H1 (cell line): ENCODE measurements around the gene TRIP13. TPM values are rescaled to one million over a fixed set of nuclear protein-coding genes. Genes with fewer than 3 reads are reported as not detected.

ENCODE experiments used
- CTCF ChIA-PET: fragments of 300-600 bp; sonication (Branson Sonifier 250); formaldehyde crosslinking; loops from one replicate; lab custom pipeline; 2021; ENCODE audit not compliant: partially characterized antibody; lab: Charles Lee
- POLR2A ChIA-PET: fragments of 300-600 bp; sonication (Branson Sonifier 250); formaldehyde crosslinking; loops from one replicate; lab custom pipeline; 2021; ENCODE audit warnings: inconsistent platforms; ENCODE audit not compliant: partially characterized antibody; lab: Charles Lee
- DNase-seq, 2 experiments: peaks; one replicate each; pipeline versions ENCODE4 v3.0.0 to v3.0.0-alpha.2; 2010 to 2022; ENCODE audit warnings: low spot score in 2 of 2, low read depth in 1 of 2, mixed read lengths in 1 of 2
- FAIRE-seq: peaks from 2 replicates; lab custom pipeline; 2011; peaks lifted over from hg19 to GRCh38; lab: Jason Lieb, UNC
- H2AFZ ChIP-seq: 2 replicates; pipeline ENCODE4 v1.8.1; 2012; ENCODE audit warnings: low read length, inconsistent platforms
- H2AK5ac ChIP-seq: 2 replicates; pipeline ENCODE4 v1.6.1; 2013; ENCODE audit warnings: low read depth, low read length
- H2BK120ac ChIP-seq: replicated peaks from 2 replicates; pipeline ENCODE3; 2013; ENCODE audit warnings: low read depth, low read length, inconsistent platforms
- H2BK12ac ChIP-seq: 2 replicates; pipeline ENCODE4 v1.6.1; 2013; ENCODE audit warnings: low read depth, low read length
- H2BK15ac ChIP-seq: 2 replicates; pipeline ENCODE4 v1.6.1; 2013; ENCODE audit warnings: low read length
- H2BK20ac ChIP-seq: 2 replicates; pipeline ENCODE4 v1.6.1; 2013; ENCODE audit warnings: low read length
- H2BK5ac ChIP-seq: 2 replicates; pipeline ENCODE4 v1.6.1; 2013; ENCODE audit warnings: low read depth, low read length
- H3K14ac ChIP-seq: 2 replicates; pipeline ENCODE4 v1.6.1; 2013; ENCODE audit warnings: inconsistent platforms; ENCODE audit not compliant: insufficient read length
- H3K18ac ChIP-seq: 2 replicates; pipeline ENCODE4 v1.6.1; 2013; ENCODE audit warnings: low read length; ENCODE audit errors: extremely low read depth
- H3K23ac ChIP-seq: 2 replicates; pipeline ENCODE4 v1.6.1; 2013; ENCODE audit warnings: inconsistent platforms; ENCODE audit not compliant: insufficient read length
- H3K23me2 ChIP-seq: 2 replicates; pipeline ENCODE4 v1.6.1; 2013; ENCODE audit warnings: low read depth, low read length
- H3K27ac ChIP-seq: 2 replicates; pipeline ENCODE4 v1.6.1; 2011; ENCODE audit warnings: low read depth, low read length, inconsistent platforms
- H3K27me3 ChIP-seq, 4 experiments: replicated peaks in 1 of 4; 1 replicate in 1 of 4; 2 replicates in 3 of 4; pipeline versions ENCODE4 v1.6.1 to v1.8.1; 2011 to 2013; ENCODE audit warnings: low read length in 3 of 4, mild to moderate bottlenecking in 3 of 4, inconsistent platforms in 2 of 4, mixed read lengths in 2 of 4, moderate library complexity in 1 of 4; ENCODE audit not compliant: control insufficient read depth in 3 of 4, insufficient read depth in 3 of 4; ENCODE audit errors: extremely low read depth in 1 of 4
- H3K36me3 ChIP-seq, 4 experiments: 2 replicates each; pipeline versions ENCODE4 v1.6.1 to v1.8.1; 2011 to 2013; ENCODE audit warnings: mild to moderate bottlenecking in 4 of 4, low read length in 3 of 4, moderate library complexity in 2 of 4, control low read depth in 1 of 4, inconsistent platforms in 1 of 4; ENCODE audit not compliant: insufficient read depth in 4 of 4, control insufficient read depth in 2 of 4
- H3K4ac ChIP-seq: replicated peaks from 2 replicates; pipeline ENCODE3; 2013; ENCODE audit warnings: low read length, low read depth, mixed read lengths, inconsistent platforms; ENCODE audit not compliant: insufficient read length
- H3K4me1 ChIP-seq, 4 experiments: replicated peaks in 1 of 4; 1 replicate in 1 of 4; 2 replicates in 3 of 4; pipeline versions ENCODE4 v1.6.1 to v1.8.1; 2011 to 2013; ENCODE audit warnings: low read length in 3 of 4, inconsistent platforms in 2 of 4, mixed read lengths in 1 of 4; ENCODE audit not compliant: insufficient read depth in 4 of 4, control insufficient read depth in 3 of 4
- H3K4me2 ChIP-seq, 2 experiments: 2 replicates each; pipeline versions ENCODE4 v1.6.1 to v1.8.1; 2011 to 2013; ENCODE audit warnings: low read depth in 2 of 2, low read length in 2 of 2, control low read depth in 1 of 2, inconsistent platforms in 1 of 2, mild to moderate bottlenecking in 1 of 2; ENCODE audit not compliant: insufficient read depth in 1 of 2
- H3K4me3 ChIP-seq, 4 experiments: fragments of 200-600, 300-600 bp in 1 of 4; sonication (generic), shearing (Covaris generic), sonication (Bioruptor Twin) in 1 of 4; 2 replicates each; pipeline versions ENCODE4 v1.5.1 to v1.8.1; 2011 to 2016; ENCODE audit warnings: low read length in 4 of 4, low read depth in 3 of 4, control low read depth in 2 of 4, inconsistent platforms in 2 of 4, mild to moderate bottlenecking in 2 of 4, mixed read lengths in 1 of 4, moderate library complexity in 1 of 4; ENCODE audit not compliant: insufficient read depth in 2 of 4; ENCODE audit errors: extremely low read depth in 1 of 4
- H3K56ac ChIP-seq: replicated peaks from 2 replicates; pipeline ENCODE3; 2013; ENCODE audit warnings: low read depth, mild to moderate bottlenecking, mixed read lengths, low read length, inconsistent platforms; ENCODE audit not compliant: insufficient read length
- H3K79me1 ChIP-seq: 2 replicates; pipeline ENCODE4 v1.6.1; 2013; ENCODE audit warnings: low read depth, low read length, control low read depth
- H3K79me2 ChIP-seq, 2 experiments: 2 replicates each; pipeline versions ENCODE4 v1.6.1 to v1.8.1; 2012 to 2013; ENCODE audit warnings: low read length in 2 of 2, mild to moderate bottlenecking in 2 of 2, inconsistent platforms in 1 of 2; ENCODE audit not compliant: insufficient read depth in 2 of 2, control insufficient read depth in 1 of 2
- H3K9ac ChIP-seq, 4 experiments: replicated peaks in 1 of 4; 1 replicate in 1 of 4; 2 replicates in 3 of 4; pipeline versions ENCODE4 v1.6.1 to v1.8.1; 2011 to 2013; ENCODE audit warnings: low read depth in 3 of 4, low read length in 3 of 4, control low read depth in 2 of 4, mild to moderate bottlenecking in 2 of 4, moderate library complexity in 2 of 4, inconsistent platforms in 1 of 4; ENCODE audit errors: extremely low read depth in 1 of 4
- H3K9me3 ChIP-seq, 2 experiments: 2 replicates each; pipeline versions ENCODE4 v1.6.1 to v1.8.1; 2012 to 2013; ENCODE audit warnings: mild to moderate bottlenecking in 2 of 2, moderate library complexity in 2 of 2, control low read depth in 1 of 2, inconsistent platforms in 1 of 2, low read depth in 1 of 2, low read length in 1 of 2, mixed read lengths in 1 of 2; ENCODE audit not compliant: insufficient read depth in 2 of 2
- H4K20me1 ChIP-seq, 2 experiments: replicated peaks in 1 of 2; 2 replicates each; pipeline versions ENCODE3 to v1.8.1; 2011 to 2013; ENCODE audit warnings: inconsistent platforms in 2 of 2, low read length in 2 of 2, mild to moderate bottlenecking in 1 of 2; ENCODE audit not compliant: insufficient read depth in 2 of 2, control insufficient read depth in 1 of 2
- H4K5ac ChIP-seq: 2 replicates; pipeline ENCODE4 v1.6.1; 2013; ENCODE audit warnings: low read length, low read depth, mixed read lengths, inconsistent platforms; ENCODE audit not compliant: insufficient read length
- H4K8ac ChIP-seq: 2 replicates; pipeline ENCODE4 v1.8.0; 2013; ENCODE audit warnings: mild to moderate bottlenecking, moderate library complexity, low read length, inconsistent platforms; ENCODE audit not compliant: insufficient read depth; ENCODE audit errors: extremely low read depth
- H4K91ac ChIP-seq: replicated peaks from 2 replicates; pipeline ENCODE3; 2013; ENCODE audit warnings: low read length, mixed read lengths, inconsistent platforms; ENCODE audit not compliant: insufficient read length
- POLR2AphosphoS5 ChIP-seq: IDR thresholded peaks from 2 replicates; pipeline ENCODE4 v1.6.1; 2011; ENCODE audit warnings: low read depth, low read length
- POU5F1 ChIP-seq: IDR thresholded peaks from 2 replicates; pipeline ENCODE4 v1.6.1; 2011; ENCODE audit warnings: low read depth, mild to moderate bottlenecking, low read length, moderate library complexity
- SRF ChIP-seq: IDR thresholded peaks from 2 replicates; pipeline ENCODE4 v1.6.1; 2011; ENCODE audit warnings: mild to moderate bottlenecking, low read depth, low read length, moderate library complexity
- WGBS, 2 experiments: shearing (Covaris generic) in 1 of 2; methylation state at CpG; one replicate each; pipeline versions ENCODE4 v1.1.6 to v1.1.7; 2013 to 2015; ENCODE audit warnings: low lambda C conversion rate in 2 of 2, mixed read lengths in 2 of 2, inconsistent platforms in 1 of 2, low coverage in 1 of 2, missing lambda C conversion rate in 1 of 2; ENCODE audit not compliant: insufficient replicate concordance in 2 of 2, insufficient coverage in 1 of 2, insufficient read length in 1 of 2; ENCODE audit errors: extremely low coverage in 1 of 2, missing lambda C conversion rate in 1 of 2; 5-methylcytosine and 5-hydroxymethylcytosine counted together
- polyA plus RNA-seq, 7 experiments: library from polyadenylated mRNA; depleted of rRNA in 3 of 7; stranded (reverse) in 5 of 7; unstranded in 2 of 7; fragments of >200 nt in 5 of 7; fragments of 200-250 nt in 2 of 7; gene quantifications; 1 replicate in 5 of 7; 2 replicates in 1 of 7; 4 replicates in 1 of 7; pipeline versions ENCODE4 v1.2.1 to v1.2.3, GENCODE V29; 2011 to 2013; ENCODE audit warnings: missing spikeins in 2 of 7, mixed read lengths in 2 of 7
- total RNA-seq: library from RNA; stranded (reverse); fragmentation: NEBNext Ultra II Directional; extraction: Animal tissue kit (Norgen Biotek cat#: 25700); gene quantifications from 2 replicates; pipeline ENCODE4 v1.2.1, GENCODE V29; 2021

Gene TRIP13
- total and polyA plus RNA-seq, 2 of the 8 experiments (the other 6 are each of a cell fraction or from before 2014, with no cell fraction given): 20.0 to 39.2 TPM

DNA sequence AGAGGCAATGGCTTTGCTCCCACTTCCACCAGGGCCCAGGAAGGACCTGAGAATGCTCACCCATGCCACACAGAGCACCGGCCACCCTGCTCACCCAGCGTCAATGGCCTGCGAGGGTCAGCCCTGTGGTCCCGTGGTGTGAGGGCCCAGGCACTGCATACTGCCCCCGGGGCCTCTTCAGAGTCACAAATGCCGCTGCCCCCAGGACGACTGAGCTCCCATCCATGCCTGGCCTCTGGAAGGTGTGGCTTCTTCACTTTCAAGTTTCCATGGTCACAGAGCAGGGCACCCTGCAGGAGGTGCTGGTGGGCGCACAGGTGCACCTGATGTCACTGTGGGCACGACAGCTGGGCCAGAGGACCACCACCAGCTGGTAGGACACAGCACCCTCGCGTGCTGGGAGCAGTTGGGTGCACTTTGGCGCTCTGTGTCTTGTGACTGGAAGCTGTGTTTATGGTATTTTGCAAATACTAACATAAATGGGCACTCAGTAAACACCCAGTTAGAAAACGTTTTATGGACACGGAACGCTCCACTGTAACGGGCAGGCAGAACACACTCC lies 29.4 kb upstream of the TRIP13 start:
- Histone ChIP-seq H2AK5ac (no peak overlapping the region), H3K4ac (no peak overlapping the region), H3K18ac (no peak overlapping the region), H2BK20ac (no peak overlapping the region), H4K5ac (no peak overlapping the region), H3K9me3 (no peaks in the 10 kb centered on the region), H3K27me3 (no peaks in the 10 kb centered on the region), H3K23me2 (peaks cover 2% of the 10 kb centered on the region; the same call in 1 of the 2 replicates), H4K91ac (no peak overlapping the region), H2BK120ac (no peak overlapping the region), H3K4me2 (no peak overlapping the region), H3K56ac (no peak overlapping the region), H4K20me1 (peaks cover 6 to 37% of the 10 kb centered on the region in 2 experiments), H3K9ac (no peak overlapping the region), H3K27ac (no peak overlapping the region), H2BK12ac (no peak overlapping the region), H3K4me1 (no peaks in the 10 kb centered on the region; a peak in 1 of 7 replicates), H4K8ac (no peak overlapping the region), H3K79me2 (peaks cover 0 to 2% of the 10 kb centered on the region in 2 experiments; a peak in 1 of 4 replicates), H2BK15ac (no peak overlapping the region), H3K36me3 (peaks cover 19 to 46% (median 36%) of the 10 kb centered on the region in 4 experiments; a peak in 7 of 8 replicates), H3K79me1 (no peaks in the 10 kb centered on the region; the same call in 1 of the 2 replicates), H3K23ac (no peak overlapping the region), H3K14ac (no peak overlapping the region), H3K4me3 (no peak overlapping the region), H2AFZ (no peak overlapping the region), H2BK5ac (no peak overlapping the region)
- DNase-seq (no peak), FAIRE-seq (no peak)
- CTCF ChIA-PET: interaction anchor here (1.1 to 1.7 kb wide), 2 partner anchors 19 to 60 kb away, joined by 3 to 4 read pairs; no protein-coding TSS in a partner anchor
- 0 out of 2 replicates have a peak, but pooled peaks have one; percentile 3 for TF ChIP-seq POLR2AphosphoS5
- TF ChIP-seq POU5F1: no peak
- TF ChIP-seq SRF: no peak
- POLR2A ChIA-PET: interaction anchor here (1.2 to 6.9 kb wide), 9 partner anchors 9 to 56 kb away, joined by 3 to 46 read pairs (median 6); partner anchors contain the start of genes BRD9, TRIP13 and ZDHHC11
- WGBS, 2 experiments: 90% methylated on average over 16 of the region's 16 CpGs; no CpG with 5 or more reads in 1 of the 2 experiments
